Measurements from ENCODE around the gene HNF4A. TPM values are rescaled to one million over a fixed set of nuclear protein-coding genes. Genes with fewer than 3 reads are reported as not detected.

Gene HNF4A
- total and polyA plus RNA-seq, 2 of the 13 experiments (the other 11 are each of a cell fraction or from before 2014, with no cell fraction given), result 80.9 to 169 TPM

GRCh38 chr20:44310664-44311639 is 44.5 kb upstream of the HNF4A start, which contains the start of gene FITM2 (continued):
- TF ChIP-seq, protein P1, sequence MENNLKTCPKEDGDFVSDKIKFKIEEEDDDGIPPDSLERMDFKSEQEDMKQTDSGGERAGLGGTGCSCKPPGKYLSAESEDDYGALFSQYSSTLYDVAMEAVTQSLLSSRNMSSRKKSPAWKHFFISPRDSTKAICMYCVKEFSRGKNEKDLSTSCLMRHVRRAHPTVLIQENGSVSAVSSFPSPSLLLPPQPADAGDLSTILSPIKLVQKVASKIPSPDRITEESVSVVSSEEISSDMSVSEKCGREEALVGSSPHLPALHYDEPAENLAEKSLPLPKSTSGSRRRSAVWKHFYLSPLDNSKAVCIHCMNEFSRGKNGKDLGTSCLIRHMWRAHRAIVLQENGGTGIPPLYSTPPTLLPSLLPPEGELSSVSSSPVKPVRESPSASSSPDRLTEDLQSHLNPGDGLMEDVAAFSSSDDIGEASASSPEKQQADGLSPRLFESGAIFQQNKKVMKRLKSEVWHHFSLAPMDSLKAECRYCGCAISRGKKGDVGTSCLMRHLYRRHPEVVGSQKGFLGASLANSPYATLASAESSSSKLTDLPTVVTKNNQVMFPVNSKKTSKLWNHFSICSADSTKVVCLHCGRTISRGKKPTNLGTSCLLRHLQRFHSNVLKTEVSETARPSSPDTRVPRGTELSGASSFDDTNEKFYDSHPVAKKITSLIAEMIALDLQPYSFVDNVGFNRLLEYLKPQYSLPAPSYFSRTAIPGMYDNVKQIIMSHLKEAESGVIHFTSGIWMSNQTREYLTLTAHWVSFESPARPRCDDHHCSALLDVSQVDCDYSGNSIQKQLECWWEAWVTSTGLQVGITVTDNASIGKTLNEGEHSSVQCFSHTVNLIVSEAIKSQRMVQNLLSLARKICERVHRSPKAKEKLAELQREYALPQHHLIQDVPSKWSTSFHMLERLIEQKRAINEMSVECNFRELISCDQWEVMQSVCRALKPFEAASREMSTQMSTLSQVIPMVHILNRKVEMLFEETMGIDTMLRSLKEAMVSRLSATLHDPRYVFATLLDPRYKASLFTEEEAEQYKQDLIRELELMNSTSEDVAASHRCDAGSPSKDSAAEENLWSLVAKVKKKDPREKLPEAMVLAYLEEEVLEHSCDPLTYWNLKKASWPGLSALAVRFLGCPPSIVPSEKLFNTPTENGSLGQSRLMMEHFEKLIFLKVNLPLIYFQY (CRISPR knock-in tag; IDR thresholded peaks at IDR 0.05; ENCODE audit: borderline replicate concordance), result peak; percentile 53
- peak; percentile 82; the same call in 1 of the 2 replicates for TF ChIP-seq ZNF768 (CRISPR knock-in tag; IDR thresholded peaks at IDR 0.05)
- TF ChIP-seq ZBTB44 (CRISPR knock-in tag; IDR thresholded peaks at IDR 0.05), result 0 out of 2 replicates have a peak, but pooled peaks have one; percentile 60
- TF ChIP-seq ZNF670 (CRISPR knock-in tag; IDR thresholded peaks at IDR 0.05; ENCODE audit: borderline replicate concordance), result no peak
- no peak for TF ChIP-seq ZNF850 (CRISPR knock-in tag; conservative IDR thresholded peaks at IDR 0.05)
- peak; percentile 33; the same call in 1 of the 2 replicates for TF ChIP-seq SNAPC5 (CRISPR knock-in tag; IDR thresholded peaks at IDR 0.05; ENCODE audit: borderline replicate concordance)
- TF ChIP-seq ZBTB40 (IDR thresholded peaks at IDR 0.05), result no peak
- TF ChIP-seq ZBTB40 (CRISPR knock-in tag; IDR thresholded peaks at IDR 0.05), result peak; percentile 80; the same call in 1 of the 2 replicates
- TF ChIP-seq E2F5 (CRISPR knock-in tag; conservative IDR thresholded peaks at IDR 0.05), result no peak
- TF ChIP-seq SMC3 (IDR thresholded peaks at IDR 0.05; ENCODE audit: low read length), result peak; percentile 91
- TF ChIP-seq GABPB1 (CRISPR knock-in tag; IDR thresholded peaks at IDR 0.05), result peak; percentile 94
